Keratinocyte (primary cell): ENCODE measurements around the gene ACTR1B. TPM values are rescaled to one million over a fixed set of nuclear protein-coding genes. Genes with fewer than 3 reads are reported as not detected.

Experiments
- DNase-seq: peaks from one replicate; pipeline ENCODE4 v3.0.0-alpha.2; 2011; ENCODE audit warnings: low read depth, missing footprints, low spot score
- FAIRE-seq: peaks from 2 replicates; lab custom pipeline; 2011; peaks lifted over from hg19 to GRCh38; lab: Jason Lieb, UNC
- H2AFZ ChIP-seq: 2 replicates; pipeline ENCODE4 v1.6.0; 2012; ENCODE audit warnings: low read length, control low read depth, inconsistent platforms; ENCODE audit not compliant: control insufficient read depth
- H3K27ac ChIP-seq: 2 replicates; pipeline ENCODE4 v1.5.1; 2011; ENCODE audit warnings: low read length; ENCODE audit not compliant: control insufficient read depth, insufficient read depth
- H3K27me3 ChIP-seq: 3 replicates; pipeline ENCODE4 v1.6.0; 2011; ENCODE audit warnings: low read length; ENCODE audit not compliant: control insufficient read depth, insufficient read depth; ENCODE audit errors: extremely low read depth
- H3K36me3 ChIP-seq, 2 experiments: 2 replicates in 1 of 2; 3 replicates in 1 of 2; pipeline ENCODE4 v1.5.1; 2011; ENCODE audit warnings: low read length in 2 of 2, mild to moderate bottlenecking in 1 of 2; ENCODE audit not compliant: control insufficient read depth in 2 of 2, insufficient read depth in 2 of 2; ENCODE audit errors: extremely low read depth in 1 of 2
- H3K4me1 ChIP-seq: 3 replicates; pipeline ENCODE4 v1.5.1; 2011; ENCODE audit warnings: low read length; ENCODE audit not compliant: control insufficient read depth, insufficient read depth; ENCODE audit errors: extremely low read depth
- H3K4me2 ChIP-seq: 3 replicates; pipeline ENCODE4 v1.6.0; 2011; ENCODE audit warnings: low read depth, low read length; ENCODE audit not compliant: control insufficient read depth, insufficient read depth; ENCODE audit errors: extremely low read depth
- H3K4me3 ChIP-seq, 3 experiments: fragments of 200-600 bp in 1 of 3; sonication (generic) in 1 of 3; 2 replicates in 2 of 3; 3 replicates in 1 of 3; pipeline ENCODE4 v1.5.1; 2011 to 2016; ENCODE audit warnings: low read length in 3 of 3, mild to moderate bottlenecking in 3 of 3, control low read depth in 2 of 3, inconsistent platforms in 1 of 3, low read depth in 1 of 3, mixed read lengths in 1 of 3, mixed run types in 1 of 3, moderate library complexity in 1 of 3; ENCODE audit not compliant: control insufficient read depth in 2 of 3, insufficient read depth in 2 of 3; ENCODE audit errors: extremely low read depth in 1 of 3
- H3K79me2 ChIP-seq: 2 replicates; pipeline ENCODE4 v1.6.0; 2012; ENCODE audit warnings: low read length; ENCODE audit not compliant: control insufficient read depth, insufficient read depth
- H3K9ac ChIP-seq: 3 replicates; pipeline ENCODE4 v1.6.0; 2011; ENCODE audit warnings: low read length; ENCODE audit not compliant: control insufficient read depth, insufficient read depth; ENCODE audit errors: extremely low read depth
- H3K9me1 ChIP-seq: 3 replicates; pipeline ENCODE4 v1.6.0; 2011; ENCODE audit warnings: low read length; ENCODE audit not compliant: control insufficient read depth, insufficient read depth; ENCODE audit errors: extremely low read depth
- H3K9me3 ChIP-seq: 2 replicates; pipeline ENCODE4 v1.5.1; 2012; ENCODE audit warnings: low read depth, low read length; ENCODE audit not compliant: control insufficient read depth
- H4K20me1 ChIP-seq: 3 replicates; pipeline ENCODE4 v1.6.0; 2011; ENCODE audit warnings: low read length; ENCODE audit not compliant: control insufficient read depth, insufficient read depth; ENCODE audit errors: extremely low read depth
- CTCF ChIP-seq, 3 experiments: IDR thresholded peaks in 1 of 3; conservative IDR thresholded peaks in 1 of 3; optimal IDR thresholded peaks in 1 of 3; 2 replicates in 2 of 3; 3 replicates in 1 of 3; pipeline versions ENCODE3 to v1.5.1; 2011; ENCODE audit warnings: low read length in 3 of 3, mild to moderate bottlenecking in 3 of 3, moderate library complexity in 2 of 3, control low read depth in 1 of 3, inconsistent platforms in 1 of 3; ENCODE audit not compliant: insufficient read depth in 2 of 3; ENCODE audit errors: extremely low read depth in 1 of 3
- EZH2 ChIP-seq: IDR thresholded peaks from one replicate; pipeline ENCODE4 v1.6.1; 2012; ENCODE audit warnings: inconsistent platforms, mild to moderate bottlenecking, low read length, moderate library complexity
- dilution Hi-C: fragments of 300-500 bp; cut with MboI; formaldehyde crosslinking; loops from one replicate; pipeline ENCODE4 v1.7.0; 2020; ENCODE audit warnings: low sequenced_read_pairs; ENCODE audit not compliant: extremely low pct_ligation_motif_present
- polyA plus RNA-seq, 5 experiments: library from polyadenylated mRNA; depleted of rRNA in 3 of 5; stranded (reverse) in 3 of 5; stranded (forward) in 1 of 5; unstranded in 1 of 5; fragments of >200 nt; gene quantifications; 1 replicate in 1 of 5; 2 replicates in 3 of 5; 3 replicates in 1 of 5; pipeline versions ENCODE4 v1.2.1 to v1.2.3, GENCODE V29; 2011 to 2012; ENCODE audit warnings: missing spikeins in 2 of 5, low read depth in 1 of 5, low replicate concordance in 1 of 5

The ACTR1B gene
- polyA plus RNA-seq, 1 donor (not counting 4 experiments of a cell fraction or from before 2014, with no cell fraction given): 20.6 TPM

GRCh38 chr2:97657986-97658690, 5.7 kb downstream of the ACTR1B start:
- Histone ChIP-seq H3K36me3 (peaks cover 16 to 23% of the 10 kb centered on the region in 2 experiments), H3K9me3 (peaks cover 2% of the 10 kb centered on the region), H3K4me3 (no peak overlapping the region), H3K4me2 (no peak overlapping the region), H3K27me3 (no peaks in the 10 kb centered on the region), H3K4me1 (peaks cover 9% of the 10 kb centered on the region), H3K9me1 (no peaks in the 10 kb centered on the region), H3K9ac (no peak overlapping the region), H3K27ac (no peak overlapping the region), H4K20me1 (no peaks in the 10 kb centered on the region), H2AFZ (no peak overlapping the region), H3K79me2 (peaks cover 24% of the 10 kb centered on the region)
- TF ChIP-seq EZH2: no peak
- no peak for TF ChIP-seq CTCF (optimal IDR thresholded peaks at IDR 0.05 in 1 of 3, IDR thresholded peaks at IDR 0.05 in 1 of 3, conservative IDR thresholded peaks at IDR 0.05 in 1 of 3; ENCODE audit: extremely low read depth in 1 of 3, insufficient read depth in 2 of 3, low read length in 3 of 3)
- DNase-seq (no peak), FAIRE-seq (no peak)
- dilution Hi-C loops: no loop called here

GRCh38 chr2:97656905-97657587, 6.8 kb downstream of the ACTR1B start:
- Histone ChIP-seq H3K9ac (no peak overlapping the region), H4K20me1 (no peaks in the 10 kb centered on the region), H3K27ac (no peak overlapping the region), H3K27me3 (no peaks in the 10 kb centered on the region), H3K9me1 (no peaks in the 10 kb centered on the region), H3K4me2 (no peak overlapping the region), H3K79me2 (peaks cover 18% of the 10 kb centered on the region), H3K4me1 (peaks cover 1% of the 10 kb centered on the region), H3K36me3 (peaks cover 16 to 23% of the 10 kb centered on the region in 2 experiments), H3K4me3 (no peak overlapping the region), H2AFZ (no peak overlapping the region), H3K9me3 (peaks cover 2% of the 10 kb centered on the region)
- dilution Hi-C loops: no loop called here
- no peak for FAIRE-seq
- no peak for DNase-seq
- TF ChIP-seq CTCF (optimal IDR thresholded peaks at IDR 0.05 in 1 of 3, IDR thresholded peaks at IDR 0.05 in 1 of 3, conservative IDR thresholded peaks at IDR 0.05 in 1 of 3; ENCODE audit: extremely low read depth in 1 of 3, insufficient read depth in 2 of 3, low read length in 3 of 3): no peak
- TF ChIP-seq EZH2: no peak
